DMS 273 (cell line): ENCODE measurements around the gene PLEKHM3.

Source experiments
- DNase-seq: peaks from one replicate; lab custom pipeline; 2025; ENCODE audit not compliant: unreplicated experiment; lab: John Stamatoyannopoulos, UW

PLEKHM3 gene

DNA sequence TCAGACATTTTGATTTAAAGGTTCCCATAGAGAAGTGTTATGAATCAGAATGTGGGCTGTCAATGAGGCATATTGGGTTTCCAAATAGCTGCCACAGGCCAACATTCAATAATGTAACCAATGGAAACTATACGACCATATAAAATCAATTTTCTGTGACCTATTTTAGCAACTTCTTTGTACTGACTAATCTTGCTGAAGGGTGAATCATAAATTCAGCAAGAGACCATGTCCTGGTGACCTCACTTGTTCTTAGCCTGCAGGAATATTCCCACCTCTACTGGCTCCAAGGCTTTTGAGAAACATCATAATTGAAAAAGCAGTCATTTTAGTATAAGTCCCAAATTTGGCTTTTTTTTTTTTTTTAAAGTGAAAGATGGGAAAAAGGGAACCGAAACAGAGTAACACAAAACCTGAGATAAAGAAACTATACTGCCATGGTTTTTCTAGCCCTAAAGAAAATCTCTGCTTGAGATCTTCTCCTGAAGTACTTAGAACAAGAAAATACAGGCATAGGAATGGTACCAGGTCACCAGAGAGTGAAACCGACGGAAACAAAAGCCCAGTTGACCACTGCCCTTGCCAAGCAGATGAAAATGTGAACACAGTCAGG lies 32.1 kb downstream of the PLEKHM3 start:
- no peak for DNase-seq

DNA sequence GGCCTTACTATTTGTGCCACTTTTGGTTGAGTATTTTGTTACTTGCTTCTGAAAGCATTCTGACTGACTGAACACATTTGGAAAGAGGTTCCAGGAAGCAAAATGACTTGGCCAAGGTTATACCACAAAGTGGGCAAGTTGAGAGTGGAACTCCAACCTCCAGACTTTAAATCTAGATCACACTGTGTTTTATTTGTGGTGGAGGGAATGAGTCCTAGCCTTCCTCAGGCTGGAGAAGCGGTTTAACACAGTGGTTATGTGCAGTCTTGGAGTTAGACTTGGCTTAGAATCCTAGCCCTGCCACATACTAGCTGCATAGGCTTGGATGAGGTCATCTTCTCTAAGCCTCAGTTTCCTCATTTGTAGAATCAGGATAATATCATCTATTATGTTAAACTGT lies 33.4 kb downstream of the PLEKHM3 start:
- DNase-seq: no peak

DNA sequence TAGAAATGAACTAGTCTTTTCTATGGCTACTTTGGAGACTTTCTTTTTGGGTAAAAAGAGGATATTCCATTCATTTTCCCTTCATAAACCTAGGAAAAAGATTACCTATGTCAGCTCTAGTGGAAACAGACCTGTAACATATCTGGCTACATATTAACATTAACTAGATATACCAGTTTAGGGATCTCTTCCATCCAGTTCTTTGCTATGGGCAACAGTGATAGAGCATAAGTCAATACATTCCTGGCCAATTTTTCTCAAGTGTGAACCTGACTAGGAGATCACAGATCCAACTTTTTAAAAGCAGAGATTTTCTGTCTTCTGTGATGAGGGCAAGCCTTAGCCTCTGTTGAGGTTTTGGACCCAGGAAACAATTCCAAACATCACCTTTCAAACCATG lies 34.5 kb downstream of the PLEKHM3 start:
- no peak for DNase-seq

DNA sequence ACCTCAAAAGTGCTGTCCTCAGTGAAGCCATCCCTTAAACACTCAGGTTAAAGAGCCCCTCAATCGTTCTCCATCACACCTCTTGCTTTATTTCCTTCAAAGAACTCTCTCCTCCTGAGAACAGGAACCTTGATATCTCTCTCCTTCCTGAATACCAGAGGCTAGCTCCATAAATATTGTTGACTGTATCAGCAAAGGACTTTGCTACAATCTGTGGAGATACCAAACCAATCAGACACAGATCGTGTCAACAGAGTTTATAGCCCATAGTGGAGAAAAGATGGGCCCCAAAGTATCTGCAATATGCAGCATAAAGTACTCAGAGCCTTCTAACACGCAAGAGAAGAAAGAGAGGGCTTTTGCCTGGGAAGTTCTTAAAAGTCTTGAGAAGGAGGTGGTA lies 36.4 kb downstream of the PLEKHM3 start:
- DNase-seq: no peak

DNA sequence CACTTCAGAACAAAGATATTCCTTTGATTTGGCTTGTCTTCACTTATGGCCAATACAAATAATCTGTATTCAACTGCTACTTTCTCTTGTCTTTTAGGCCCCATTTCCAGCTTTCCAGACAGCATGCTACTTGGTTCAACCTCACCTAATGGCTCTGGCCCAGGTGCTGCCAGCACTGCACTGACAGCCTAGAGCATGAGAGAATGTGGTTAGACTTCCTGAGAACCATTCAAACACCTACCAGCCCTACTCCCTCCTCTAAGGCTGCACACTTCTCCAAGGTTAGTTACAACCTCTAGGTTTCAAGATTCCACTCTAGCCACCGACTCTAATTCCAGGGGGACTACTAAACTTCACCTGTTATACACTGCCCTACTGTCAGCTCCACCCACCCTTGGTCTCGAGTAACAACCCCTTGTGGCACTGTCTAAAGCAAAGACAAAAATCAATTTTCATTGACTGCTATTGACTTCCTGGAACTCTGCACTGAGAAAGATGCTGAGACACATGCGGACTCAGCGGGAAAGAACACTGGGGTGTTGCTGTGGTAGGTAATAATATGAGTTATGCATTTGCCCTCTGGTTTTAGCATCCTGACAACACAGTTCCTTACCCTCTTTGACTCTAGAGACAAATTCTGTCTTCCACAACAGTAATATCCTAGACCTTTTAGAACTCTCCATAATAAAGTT lies 38.2 kb downstream of the PLEKHM3 start:
- no peak for DNase-seq

DNA sequence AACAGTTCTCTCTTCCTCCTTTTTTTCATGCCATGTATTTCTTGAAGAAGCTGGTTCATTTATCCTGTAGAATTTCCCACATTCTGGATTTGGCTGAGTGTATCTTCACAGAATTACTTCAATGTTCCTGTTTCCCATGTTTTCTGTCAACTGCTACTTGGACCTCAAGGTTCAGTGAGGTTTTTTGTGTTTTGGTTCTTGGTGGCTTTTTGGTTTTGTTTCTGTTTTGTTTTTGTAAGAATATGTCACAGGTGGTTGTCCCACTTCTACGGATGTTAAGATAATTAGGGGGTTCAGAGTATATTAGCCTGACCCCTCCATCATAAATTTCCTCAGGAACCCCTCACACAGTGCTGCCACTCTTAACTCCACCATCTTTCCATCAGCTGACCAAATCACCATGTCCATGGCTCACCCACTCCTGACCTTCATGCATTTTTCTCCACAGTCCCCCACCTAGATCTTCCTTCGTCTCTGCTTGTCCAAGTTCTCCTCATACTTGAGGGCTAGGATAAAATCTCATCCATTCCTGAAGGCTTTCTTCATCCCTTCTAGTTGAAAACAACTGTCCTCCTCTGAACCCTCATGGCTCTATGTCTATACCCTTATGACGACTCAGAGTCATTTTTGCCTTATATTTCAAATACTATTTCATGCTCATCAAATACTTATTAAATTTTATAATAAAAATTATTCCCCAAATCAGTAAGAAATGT lies 40.4 kb downstream of the PLEKHM3 start:
- DNase-seq: no peak

DNA sequence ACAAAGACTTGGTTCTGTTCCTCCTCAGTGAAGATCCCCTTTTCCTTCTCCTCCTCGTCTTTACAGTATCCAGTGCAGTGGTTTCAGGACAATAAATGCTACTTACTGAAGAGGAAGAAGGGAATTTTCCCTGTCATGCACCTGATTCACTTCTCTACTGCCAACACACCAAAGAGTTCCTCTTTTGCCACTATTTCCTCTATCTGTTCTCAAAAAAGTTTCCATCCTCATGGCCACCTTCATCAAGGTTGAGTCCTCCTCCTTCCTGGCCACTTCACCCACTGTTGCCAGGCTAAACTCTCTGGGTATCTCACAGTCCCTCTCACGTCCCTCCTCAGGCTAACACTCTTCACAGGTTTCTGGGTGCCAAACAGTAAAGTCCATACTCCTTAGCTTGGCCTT lies 41.7 kb downstream of the PLEKHM3 start:
- no peak for DNase-seq

DNA sequence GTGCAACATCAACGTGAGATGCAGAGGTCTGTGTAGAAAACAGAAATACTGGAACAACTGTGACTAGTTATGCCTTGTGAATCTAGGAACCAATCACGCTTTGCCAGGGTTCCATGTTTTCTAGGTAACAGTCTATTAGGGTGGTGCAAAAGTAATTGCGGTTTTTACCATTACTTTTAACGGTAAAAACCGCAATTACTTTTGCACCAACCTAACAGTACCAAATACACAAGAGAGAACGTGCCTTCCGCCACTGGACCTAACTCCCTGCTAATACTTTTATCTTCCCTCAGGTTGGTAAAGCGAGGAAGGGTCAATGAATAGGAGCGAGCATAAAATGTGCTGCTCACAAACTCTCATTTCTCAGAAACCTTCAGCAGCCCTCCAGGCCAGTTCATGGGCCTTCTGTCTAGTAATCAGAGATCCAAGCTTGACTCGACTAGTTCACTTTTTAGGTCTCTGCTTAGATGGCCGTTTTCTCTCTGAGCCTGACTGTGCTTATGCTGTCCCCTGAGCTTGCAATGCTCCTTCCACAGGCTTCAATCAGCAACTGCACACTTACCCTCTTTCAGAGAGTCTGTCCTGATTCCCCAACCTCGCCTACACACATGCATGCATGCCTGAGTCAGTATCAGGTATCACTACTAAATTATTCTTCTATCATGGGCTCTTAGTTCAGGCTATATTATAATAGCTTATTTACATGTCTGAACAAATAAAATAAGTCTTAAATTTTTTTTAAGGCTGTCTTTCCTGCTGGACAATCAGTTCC lies 47.0 kb downstream of the PLEKHM3 start:
- DNase-seq: no peak

DNA sequence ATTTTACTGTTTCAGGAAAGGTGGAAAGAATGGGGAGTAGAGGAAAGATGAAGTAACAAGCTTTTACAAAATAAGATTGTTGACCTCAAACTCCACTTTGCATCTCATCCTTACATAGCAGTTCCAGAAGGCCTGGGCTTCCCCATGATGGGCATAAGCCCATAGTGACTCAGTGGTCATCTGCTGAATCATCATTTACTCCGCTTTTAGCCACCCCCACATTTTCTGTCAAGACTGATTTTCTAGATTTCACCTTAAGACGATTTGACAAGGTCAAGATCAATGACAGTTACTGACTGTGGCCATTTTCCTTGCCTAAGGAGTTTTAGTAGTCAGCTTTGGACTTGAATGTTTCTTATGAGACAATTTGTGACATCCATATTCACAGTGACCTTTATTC lies 49.4 kb downstream of the PLEKHM3 start:
- no peak for DNase-seq

DNA sequence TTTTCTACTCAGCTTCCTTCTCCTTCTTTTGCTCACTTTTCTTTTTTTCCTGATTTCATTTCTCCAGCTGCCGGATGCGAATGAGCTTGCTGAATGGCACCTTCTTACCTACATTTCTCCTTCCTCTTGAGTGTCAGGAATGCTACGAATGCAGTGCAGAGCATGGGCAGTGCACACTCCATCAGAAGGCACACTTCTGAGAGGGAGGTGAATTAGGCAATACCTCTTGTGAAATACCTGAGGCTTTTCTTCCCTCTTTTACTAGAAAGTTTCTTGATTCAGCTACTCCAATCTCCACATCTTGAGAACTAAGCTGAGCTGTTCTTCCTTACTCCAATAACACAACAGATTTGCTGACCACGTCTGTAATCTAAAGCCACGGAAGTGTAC lies 51.1 kb downstream of the PLEKHM3 start:
- DNase-seq: no peak

DNA sequence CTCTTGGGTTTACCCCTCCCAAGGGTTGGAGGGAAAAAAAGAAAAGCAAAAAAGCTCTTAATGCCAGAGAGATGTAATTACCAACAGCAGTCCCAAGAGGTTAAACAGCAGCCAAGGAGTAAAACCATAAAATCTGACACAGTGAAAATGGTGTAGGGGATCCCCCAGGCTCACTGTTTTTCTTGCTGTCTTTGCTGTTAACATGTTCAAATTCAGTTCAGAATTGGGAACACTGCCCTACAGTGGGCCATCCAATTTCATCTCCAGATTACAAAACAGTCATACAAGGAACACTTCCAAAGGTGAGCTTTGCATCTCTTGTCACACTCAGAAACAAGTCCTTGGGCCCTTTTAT lies 54.5 kb downstream of the PLEKHM3 start:
- no peak for DNase-seq

DNA sequence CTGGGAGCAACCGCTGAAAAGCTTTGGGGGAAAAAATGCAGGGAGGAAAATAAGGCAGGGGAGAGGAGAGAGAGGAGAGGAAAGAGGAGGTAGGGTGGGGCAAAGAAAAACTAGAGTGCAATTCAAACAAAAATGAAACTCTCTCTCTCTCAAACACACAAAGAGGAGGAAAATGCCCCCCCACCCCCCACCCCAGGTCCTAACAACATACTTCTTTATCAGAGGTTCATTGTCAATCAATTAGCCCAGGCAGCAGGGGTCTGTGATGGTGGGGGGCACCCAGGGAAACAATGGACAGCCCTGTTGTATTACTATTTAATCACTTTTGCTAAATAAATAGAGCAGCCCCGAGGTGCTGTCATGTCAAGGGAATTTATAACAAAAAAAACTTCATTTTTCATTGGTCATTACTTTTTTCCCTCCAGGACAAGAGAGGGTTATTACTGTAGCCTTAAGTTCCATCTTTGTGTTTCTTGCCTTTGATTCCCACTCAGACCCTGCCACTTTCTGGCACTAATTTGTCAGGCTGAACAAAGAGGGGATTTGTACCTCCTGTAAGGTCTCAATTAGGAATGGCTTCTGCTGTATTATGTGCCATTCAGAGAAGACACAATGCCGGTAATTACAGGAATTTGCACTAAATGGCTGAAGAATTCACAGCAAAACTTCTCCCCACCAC lies 55.0 kb downstream of the PLEKHM3 start:
- DNase-seq: no peak

DNA sequence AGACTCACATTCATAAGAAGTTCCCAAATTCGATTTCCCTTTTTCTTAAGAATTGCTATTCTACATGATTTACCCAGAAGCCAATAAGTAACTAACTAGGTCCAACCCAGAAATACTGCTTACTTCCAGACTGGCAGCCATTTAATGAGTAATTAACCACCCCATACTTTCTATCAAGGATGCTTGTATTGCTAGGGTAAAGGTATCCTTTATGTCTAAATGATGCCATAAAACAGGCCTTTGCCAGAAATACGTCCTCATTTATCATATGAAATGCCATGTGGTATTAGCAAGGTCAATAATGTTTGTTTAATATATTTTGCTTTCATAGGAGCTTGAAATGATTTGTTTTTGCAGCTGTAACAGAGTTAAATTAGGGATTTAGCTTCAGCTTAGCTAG lies 56.1 kb downstream of the PLEKHM3 start:
- no peak for DNase-seq

DNA sequence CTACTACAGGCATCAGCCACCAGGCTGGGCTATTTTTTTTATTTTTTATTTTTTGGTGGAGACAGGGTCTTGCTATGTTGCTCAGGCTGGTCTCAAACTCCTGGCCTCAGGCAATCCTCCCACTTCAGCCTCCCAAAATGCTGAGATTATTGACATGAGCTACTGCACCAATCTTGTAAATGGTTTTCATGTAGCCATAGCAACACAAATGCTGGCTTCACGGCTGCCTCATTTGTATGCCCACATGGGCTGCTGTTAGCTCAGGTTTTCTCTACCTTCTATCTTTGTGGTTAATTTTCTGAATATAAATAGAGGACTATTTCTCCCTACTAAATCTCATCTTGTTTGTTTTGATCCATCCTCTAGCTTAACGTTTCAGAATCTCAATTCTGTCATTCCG lies 58.2 kb downstream of the PLEKHM3 start:
- peak; percentile 4 for DNase-seq

DNA sequence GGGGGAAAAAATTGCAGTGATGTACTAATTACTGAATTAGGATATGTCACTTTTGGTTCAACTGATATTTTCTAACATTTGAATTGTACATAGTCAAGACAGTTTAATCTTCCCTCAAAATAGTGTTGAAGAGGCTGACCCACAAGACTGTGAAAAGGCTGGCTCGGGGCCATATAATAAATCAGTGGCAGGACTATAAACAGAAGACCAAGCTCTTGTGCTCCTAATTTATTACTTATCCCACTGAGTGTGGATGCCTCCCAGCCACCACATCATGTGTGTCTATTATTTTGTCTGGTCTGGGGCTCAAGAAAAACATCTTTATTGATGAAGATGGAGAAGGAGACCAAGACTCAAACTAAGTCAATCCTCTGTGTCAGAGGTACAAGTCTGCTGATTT lies 64.4 kb downstream of the PLEKHM3 start:
- DNase-seq: no peak

DNA sequence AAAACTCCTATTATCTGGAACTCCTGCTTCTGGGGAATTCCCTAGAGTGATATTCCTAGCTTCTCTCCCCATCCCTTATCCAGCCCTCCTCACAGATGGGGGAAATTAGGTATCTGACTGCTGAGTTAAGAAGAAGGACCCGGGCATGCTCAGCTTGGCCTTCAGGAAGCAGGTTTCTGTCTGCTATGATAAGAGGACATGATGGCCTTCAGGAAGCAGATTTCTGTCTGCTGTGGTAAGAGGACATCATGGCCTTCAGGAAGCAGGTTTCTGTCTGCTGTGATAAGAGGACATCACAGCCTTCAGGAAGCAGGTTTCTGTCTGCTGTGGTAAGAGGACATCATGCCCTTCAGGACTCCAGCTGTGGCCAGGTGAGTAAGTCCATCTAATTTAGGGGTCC lies 65.2 kb downstream of the PLEKHM3 start:
- DNase-seq: no peak

DNA sequence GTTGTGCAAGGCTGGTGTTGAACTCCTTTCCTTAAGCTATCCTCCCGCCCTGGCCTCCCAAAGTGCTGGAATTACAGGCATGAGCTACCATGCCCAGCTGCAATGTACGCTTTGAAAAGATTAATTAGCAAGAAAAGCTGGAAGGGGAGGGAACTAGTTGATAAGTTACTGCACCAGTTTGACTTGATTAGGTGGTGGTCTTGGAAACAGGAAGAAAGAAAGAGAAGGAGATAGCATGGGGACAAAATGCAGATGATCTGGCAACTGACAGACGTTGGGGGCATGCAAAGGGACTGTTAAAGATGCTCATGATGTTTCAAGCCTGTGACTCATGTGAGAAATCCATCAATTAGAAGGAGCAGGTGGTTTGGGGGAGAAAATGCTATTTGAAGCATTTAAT lies 68.6 kb downstream of the PLEKHM3 start:
- no peak for DNase-seq

DNA sequence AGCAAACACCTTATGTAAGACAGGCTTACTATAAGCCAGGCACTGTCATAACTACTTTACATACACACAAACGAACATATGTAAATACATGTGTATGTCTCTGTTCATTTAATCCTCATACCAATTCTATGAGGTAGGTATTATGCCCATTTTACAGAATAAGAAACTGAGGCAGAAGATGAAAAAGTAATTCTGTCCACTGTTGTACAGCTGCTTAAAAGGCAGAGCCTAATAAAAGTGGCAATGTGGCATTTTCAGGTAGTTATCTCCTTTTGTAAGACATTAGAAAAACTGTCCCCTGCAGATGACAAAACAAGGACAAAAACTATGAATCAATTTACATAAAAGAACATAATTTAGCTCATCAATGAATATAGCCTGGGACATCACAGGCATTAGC lies 69.9 kb downstream of the PLEKHM3 start:
- DNase-seq: no peak

DNA sequence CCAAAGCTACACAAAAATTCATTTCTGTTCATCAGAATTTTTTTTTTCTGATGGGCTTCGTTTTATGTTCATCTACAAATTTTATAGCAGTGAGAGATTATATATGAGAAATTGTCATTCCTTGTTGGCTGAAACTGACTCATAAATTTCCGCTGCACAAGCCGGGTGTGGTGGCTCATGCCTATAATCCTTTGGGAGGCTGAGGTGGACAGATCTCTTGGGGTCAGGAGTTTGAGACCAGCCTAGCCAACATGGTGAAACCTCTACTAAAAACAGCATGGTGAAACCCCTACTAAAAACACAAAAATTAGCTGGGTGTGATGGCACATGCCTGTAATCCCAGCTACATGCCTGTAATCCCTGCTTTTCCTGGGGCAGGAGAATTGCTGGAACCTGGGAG lies 72.0 kb downstream of the PLEKHM3 start:
- DNase-seq: no peak

DNA sequence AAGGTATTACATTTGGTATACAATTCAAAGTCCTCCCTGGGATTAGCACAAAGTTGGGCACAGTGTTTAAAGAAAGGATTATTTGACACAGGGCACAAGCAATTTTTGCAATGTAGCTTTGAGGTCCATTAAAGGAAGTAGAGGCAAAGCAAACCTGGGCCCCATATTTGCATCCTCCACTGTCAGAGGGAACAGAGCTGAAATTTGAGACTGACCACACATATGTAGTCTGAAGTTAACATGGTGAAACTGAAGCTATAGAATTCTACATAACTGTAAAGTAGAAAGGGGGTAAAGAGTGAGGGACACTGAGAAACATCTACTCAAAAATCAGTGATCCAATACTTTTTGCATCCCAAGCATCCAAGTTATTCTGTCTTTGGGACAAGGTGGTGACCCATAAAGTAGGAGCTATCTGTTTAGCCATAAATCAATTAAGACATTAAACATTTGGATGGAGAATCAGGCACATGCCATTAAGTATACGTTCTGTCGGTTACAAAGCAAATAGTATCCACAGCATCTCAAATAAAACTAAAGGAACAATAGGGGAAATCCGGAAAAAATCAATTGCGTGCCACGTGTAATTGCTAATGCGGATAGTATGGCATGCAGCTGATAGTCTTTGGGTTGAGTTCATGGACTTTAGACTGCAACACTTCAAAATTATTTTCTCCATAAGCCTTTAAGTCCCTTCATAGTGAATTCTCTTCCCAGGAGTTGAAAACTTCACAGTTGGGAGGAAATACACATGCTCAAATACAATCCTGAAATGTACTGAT lies 72.6 kb downstream of the PLEKHM3 start:
- DNase-seq: no peak
